CD14-positive monocyte (primary cell): ENCODE results near the gene SH3GL3. TPM values are rescaled to one million over a fixed set of nuclear protein-coding genes. Genes with fewer than 3 reads are reported as not detected.

Experiments
- DNase-seq, 3 donors: peaks; one replicate each; pipeline ENCODE4 v3.0.0-alpha.2; 2011 to 2022
- H2AFZ ChIP-seq: 2 replicates; pipeline ENCODE4 v1.6.0; 2012; ENCODE audit warnings: mild to moderate bottlenecking, low read depth, low read length, inconsistent platforms; ENCODE audit not compliant: insufficient read depth, poor library complexity, severe bottlenecking
- H3K27ac ChIP-seq, 2 donors: 1 replicate in 1 of 2; 2 replicates in 1 of 2; pipeline ENCODE4 v1.5.1; 2012 to 2013; ENCODE audit warnings: low read length in 2 of 2, control low read depth in 1 of 2, inconsistent platforms in 1 of 2, low read depth in 1 of 2, mild to moderate bottlenecking in 1 of 2
- H3K27me3 ChIP-seq, 2 donors: one replicate each; pipeline versions ENCODE4 v1.6.0 to v1.6.1; 2011 to 2013; ENCODE audit warnings: low read length in 2 of 2; ENCODE audit not compliant: control insufficient read depth in 2 of 2, insufficient read depth in 2 of 2
- H3K36me3 ChIP-seq, 2 donors: replicated peaks in 1 of 2; 1 replicate in 1 of 2; 2 replicates in 1 of 2; pipeline versions ENCODE4 v1.5.1 to v1.6.1; 2012 to 2013; ENCODE audit warnings: low read length in 2 of 2, control low read depth in 1 of 2, inconsistent platforms in 1 of 2, mild to moderate bottlenecking in 1 of 2; ENCODE audit not compliant: insufficient read depth in 2 of 2, control insufficient read depth in 1 of 2
- H3K4me1 ChIP-seq, 2 donors: 1 replicate in 1 of 2; 2 replicates in 1 of 2; pipeline versions ENCODE4 v1.5.1 to v1.6.1; 2012 to 2013; ENCODE audit warnings: low read length in 2 of 2, control low read depth in 1 of 2, inconsistent platforms in 1 of 2, mild to moderate bottlenecking in 1 of 2, moderate library complexity in 1 of 2; ENCODE audit not compliant: insufficient read depth in 2 of 2, control insufficient read depth in 1 of 2
- H3K4me2 ChIP-seq: replicated peaks from 2 replicates; pipeline ENCODE3; 2012; ENCODE audit warnings: low read length, moderate library complexity, mild to moderate bottlenecking; ENCODE audit not compliant: poor library complexity, severe bottlenecking; ENCODE audit errors: extremely low read depth
- H3K4me3 ChIP-seq, 3 experiments: fragments of 200-600 bp in 1 of 3; sonication (generic) in 1 of 3; replicated peaks in 1 of 3; 1 replicate in 2 of 3; 2 replicates in 1 of 3; pipeline ENCODE4 v1.5.1; 2011 to 2013; ENCODE audit warnings: low read length in 3 of 3, mild to moderate bottlenecking in 3 of 3, control low read depth in 2 of 3, low read depth in 2 of 3, inconsistent platforms in 1 of 3, moderate library complexity in 1 of 3
- H3K79me2 ChIP-seq: 2 replicates; pipeline ENCODE4 v1.6.0; 2012; ENCODE audit warnings: mild to moderate bottlenecking, control low read depth, inconsistent platforms, low read length, moderate library complexity; ENCODE audit not compliant: insufficient read depth
- H3K9ac ChIP-seq: 2 replicates; pipeline ENCODE4 v1.6.0; 2017; ENCODE audit warnings: low read length, mild to moderate bottlenecking; ENCODE audit not compliant: insufficient read depth, poor library complexity, severe bottlenecking
- H3K9me3 ChIP-seq, 2 donors: replicated peaks in 1 of 2; 1 replicate in 1 of 2; 2 replicates in 1 of 2; pipeline versions ENCODE4 v1.5.1 to v1.6.1; 2012 to 2013; ENCODE audit warnings: low read length in 2 of 2, control low read depth in 1 of 2; ENCODE audit not compliant: control insufficient read depth in 1 of 2, insufficient read depth in 1 of 2
- H4K20me1 ChIP-seq: 2 replicates; pipeline ENCODE4 v1.6.0; 2012; ENCODE audit warnings: mild to moderate bottlenecking, low read length, control low read depth, moderate library complexity; ENCODE audit not compliant: insufficient read depth
- H3K27ac Mint-ChIP-seq, 7 donors: one replicate each; pipeline ENCODE4 v1.8.0; 2020; ENCODE audit warnings: mild to moderate bottlenecking in 7 of 7, mixed read lengths in 7 of 7, moderate library complexity in 6 of 7, inconsistent platforms in 2 of 7
- H3K27me3 Mint-ChIP-seq, 3 donors: one replicate each; pipeline ENCODE4 v1.8.0; 2021 to 2022; ENCODE audit warnings: low read depth in 3 of 3, mild to moderate bottlenecking in 3 of 3, mixed read lengths in 3 of 3, moderate library complexity in 3 of 3, inconsistent platforms in 1 of 3
- H3K36me3 Mint-ChIP-seq, 2 donors: one replicate each; pipeline ENCODE4 v1.8.0; 2020; ENCODE audit warnings: mixed read lengths in 2 of 2, inconsistent platforms in 1 of 2, mild to moderate bottlenecking in 1 of 2
- H3K4me1 Mint-ChIP-seq: one replicate; pipeline ENCODE4 v1.8.0; 2020; ENCODE audit warnings: mild to moderate bottlenecking, mixed read lengths
- H3K4me3 Mint-ChIP-seq, 2 donors: one replicate each; pipeline ENCODE4 v1.8.0; 2020; ENCODE audit warnings: mild to moderate bottlenecking in 2 of 2, mixed read lengths in 2 of 2, moderate library complexity in 1 of 2
- H3K9me3 Mint-ChIP-seq, 7 donors: one replicate each; pipeline ENCODE4 v1.8.0; 2020 to 2022; ENCODE audit warnings: mixed read lengths in 7 of 7, mild to moderate bottlenecking in 6 of 7, moderate library complexity in 6 of 7, inconsistent platforms in 2 of 7
- CTCF ChIP-seq: fragments of 200-600 bp; IDR thresholded peaks from one replicate; pipeline ENCODE4 v1.8.0; 2022; ENCODE audit warnings: antibody characterized with exemption, mild to moderate bottlenecking
- WGBS: methylation state at CpG from one replicate; pipeline ENCODE4 v1.1.5; 2013; ENCODE audit warnings: missing lambda C conversion rate; ENCODE audit not compliant: insufficient coverage; 5-methylcytosine and 5-hydroxymethylcytosine counted together
- intact Hi-C, 2 donors: fragments of 100-400 bp; cut with micrococcal nuclease; formaldehyde crosslinking; loops; one replicate each; pipeline versions ENCODE4 v1.15.0 to v1.15.1; 2023
- polyA plus RNA-seq, 3 donors: library from polyadenylated mRNA; depleted of rRNA in 1 of 3; unstranded in 2 of 3; stranded (reverse) in 1 of 3; fragments of 300-500 nt in 2 of 3; fragments of >200 nt in 1 of 3; fragmentation: Illumina TruSeq in 2 of 3; gene quantifications; 1 replicate in 2 of 3; 2 replicates in 1 of 3; pipeline ENCODE4 v1.2.3, GENCODE V29; 2012 to 2021

SH3GL3 gene
- polyA plus RNA-seq, 3 donors = not detected

GRCh38 chr15:83650831-83651230 is 203.7 kb downstream of the SH3GL3 start:
- no peaks in the 10 kb centered on the region for H3K4me1 ChIP-seq
- H3K79me2 ChIP-seq = no peaks in the 10 kb centered on the region
- no peak overlapping the region for H3K9ac ChIP-seq
- no peaks in the 10 kb centered on the region for H3K36me3 ChIP-seq
- Mint-ChIP-seq H3K9me3 (peaks cover 0 to 4% (median 0%) of the 10 kb centered on the region in 7 donors), H3K4me1 (no peaks in the 10 kb centered on the region), H3K27me3 (peaks cover 31 to 37% (median 31%) of the 10 kb centered on the region in 3 donors), H3K4me3 (no peak overlapping the region), H3K36me3 (no peaks in the 10 kb centered on the region), H3K27ac (no peak overlapping the region)
- H3K27ac ChIP-seq = no peak overlapping the region
- H3K4me2 ChIP-seq = no peak overlapping the region
- DNase-seq = no peak
- H3K4me3 ChIP-seq = no peak overlapping the region
- WGBS = 82% methylated on average over 2 of the region's 2 CpGs
- TF ChIP-seq CTCF = no peak
- intact Hi-C loops = no loop called here
- H4K20me1 ChIP-seq = no peaks in the 10 kb centered on the region
- peaks cover 3 to 34% of the 10 kb centered on the region in 2 donors for H3K27me3 ChIP-seq
- H2AFZ ChIP-seq = no peak overlapping the region
- H3K9me3 ChIP-seq = peaks cover 0 to 6% of the 10 kb centered on the region in 2 donors

DNA sequence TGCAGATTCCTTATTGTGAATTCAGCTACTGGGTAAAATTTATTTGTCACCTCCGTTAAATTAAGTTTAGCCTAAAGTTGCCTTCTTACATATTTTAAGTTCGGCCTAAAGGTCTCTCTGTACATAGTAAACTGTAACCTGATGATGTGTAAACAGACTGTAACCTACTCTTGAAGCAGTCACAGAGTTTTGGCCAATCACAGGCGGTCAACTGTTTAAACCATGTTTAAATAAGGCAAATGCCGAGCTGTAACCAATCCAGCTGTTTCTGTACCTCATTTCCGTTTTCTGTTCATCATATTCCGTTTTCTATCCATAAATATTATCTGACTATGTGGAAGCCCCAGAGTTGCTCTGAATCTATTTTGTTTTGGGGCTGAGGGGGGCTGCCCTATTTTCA is 204.4 kb downstream of the SH3GL3 start:
- H4K20me1 ChIP-seq = no peaks in the 10 kb centered on the region
- H3K4me1 ChIP-seq = no peaks in the 10 kb centered on the region
- no peak for TF ChIP-seq CTCF
- Mint-ChIP-seq H3K27ac (no peak overlapping the region), H3K9me3 (peaks cover 0 to 4% (median 0%) of the 10 kb centered on the region in 7 donors), H3K36me3 (no peaks in the 10 kb centered on the region), H3K27me3 (peaks cover 35 to 42% (median 39%) of the 10 kb centered on the region in 3 donors), H3K4me3 (no peak overlapping the region), H3K4me1 (no peaks in the 10 kb centered on the region)
- no peaks in the 10 kb centered on the region for H3K79me2 ChIP-seq
- WGBS = 92% methylated on average over 2 of the region's 6 CpGs
- peaks cover 0 to 6% of the 10 kb centered on the region in 2 donors for H3K9me3 ChIP-seq
- H3K27ac ChIP-seq = no peak overlapping the region
- no peak overlapping the region for H3K9ac ChIP-seq
- H3K36me3 ChIP-seq = no peaks in the 10 kb centered on the region
- peaks cover 8 to 37% of the 10 kb centered on the region in 2 donors for H3K27me3 ChIP-seq
- intact Hi-C loops = no loop called here
- H2AFZ ChIP-seq = no peak overlapping the region
- H3K4me2 ChIP-seq = no peak overlapping the region
- H3K4me3 ChIP-seq = no peak overlapping the region
- no peak for DNase-seq
